ENCODE measurements around the gene CPEB3.

GRCh38 chr10:92064506-92064905, 226.4 kb downstream of the CPEB3 start:
- no peak for TF ChIP-seq CTCF (IDR thresholded peaks at IDR 0.05)
- TF ChIP-seq POLR2A (IDR thresholded peaks at IDR 0.05) = no peak
